GM12892 (cell line): Measurements from ENCODE around the gene PYROXD2.

Experiments used
- POLR2A ChIP-seq: IDR thresholded peaks from 2 replicates; pipeline ENCODE4 v1.6.1; 2011; ENCODE audit warnings: low read depth, low read length, control low read depth
- POLR2AphosphoS5 ChIP-seq: IDR thresholded peaks from 2 replicates; pipeline ENCODE4 v1.6.1; 2011; ENCODE audit warnings: low read depth, low read length, control low read depth
- TAF1 ChIP-seq: IDR thresholded peaks from 2 replicates; pipeline ENCODE4 v1.6.1; 2011; ENCODE audit warnings: low read depth, mild to moderate bottlenecking, control low read depth, low read length, borderline replicate concordance

GRCh38 chr10:98415731-98416119, 743 bp upstream of the PYROXD2 start:
- TF ChIP-seq POLR2A = no peak
- no peak for TF ChIP-seq POLR2AphosphoS5
- TF ChIP-seq TAF1 = no peak
